H4 (cell line): ENCODE data around the gene ASMT. TPM values are rescaled to one million over a fixed set of nuclear protein-coding genes. Genes with fewer than 3 reads are reported as not detected.

Experiments
- total RNA-seq: library from RNA; depleted of rRNA; stranded (reverse); fragments of >200 nt; shearing (Covaris generic); gene quantifications from 2 replicates; pipeline ENCODE4 v1.2.3, GENCODE V29; 2014; rRNA removed

Gene ASMT
- total RNA-seq, 1 experiment from 2014 or later = not detected

Other genes starting within 250 kb of the ASMT start
- 245 and 252 TPM in 2 replicates for gene SLC25A6, start 222.9 kb upstream of the ASMT start, total RNA-seq
- gene ASMTL, start 162.2 kb upstream of the ASMT start, total RNA-seq = 0.72 and 5.0 TPM in 2 replicates
- gene P2RY8, start 77.9 kb upstream of the ASMT start, total RNA-seq = 0.25 TPM in 1 of 2 replicates, not detected in the other
- 12.7 and 13.5 TPM in 2 replicates for gene AKAP17A, start 23.5 kb upstream of the ASMT start, total RNA-seq